Adrenal gland (tissue), 12 donors: ENCODE measurements around the gene NLRC3. TPM values are rescaled to one million over a fixed set of nuclear protein-coding genes. Genes with fewer than 3 reads are reported as not detected.

Experiments
- DNase-seq, 7 donors: peaks; one replicate each; pipeline ENCODE4 v3.0.0-alpha.2; 2019 to 2020
- H3K27ac ChIP-seq, 5 donors: fragments of 200-600 bp; sonication (generic) in 4 of 5; 1 replicate in 3 of 5; 2 replicates in 2 of 5; pipeline versions ENCODE4 v1.5.1 to v1.8.0; 2016 to 2020; ENCODE audit warnings: mild to moderate bottlenecking in 1 of 5
- H3K27me3 ChIP-seq: fragments of 200-600 bp; 2 replicates; pipeline ENCODE4 v1.8.0; 2021
- H3K36me3 ChIP-seq, 2 donors: fragments of 200-600 bp; replicated peaks in 1 of 2; 1 replicate in 1 of 2; 2 replicates in 1 of 2; pipeline versions ENCODE4 v1.5.1 to v1.8.0; 2018 to 2022
- H3K4me1 ChIP-seq, 2 donors: fragments of 200-600 bp; replicated peaks in 1 of 2; 1 replicate in 1 of 2; 2 replicates in 1 of 2; pipeline versions ENCODE4 v1.5.1 to v1.8.0; 2018 to 2021
- H3K4me3 ChIP-seq, 4 donors: fragments of 200-600 bp; sonication (generic) in 3 of 4; one replicate each; pipeline ENCODE4 v1.5.1; 2016 to 2018
- H3K9me3 ChIP-seq, 3 donors: fragments of 200-600 bp; sonication (generic) in 1 of 3; replicated peaks in 1 of 3; 1 replicate in 2 of 3; 2 replicates in 1 of 3; pipeline versions ENCODE4 v1.5.1 to v1.8.0; 2016 to 2021
- POLR2A ChIP-seq, 2 donors: fragments of 450-650 bp; IDR thresholded peaks; one replicate each; pipeline ENCODE4 v1.6.1; 2017; ENCODE audit warnings: antibody characterized with exemption in 2 of 2, mild to moderate bottlenecking in 2 of 2, moderate library complexity in 1 of 2
- WGBS, 4 donors: extraction: QIAGEN DNeasy Blood & Tissue Kit in 2 of 4; methylation state at CpG; one replicate each; pipeline versions ENCODE4 v1.1.5 to v1.1.7; 2013 to 2017; 5-methylcytosine and 5-hydroxymethylcytosine counted together
- intact Hi-C, 2 donors: fragments of 100-400 bp; cut with DNase I; formaldehyde crosslinking; loops; one replicate each; pipeline versions ENCODE4 v1.14.1 to v1.15.0; 2022 to 2023
- polyA plus RNA-seq, 3 donors: library from polyadenylated mRNA; stranded (reverse); fragments of 200-250 nt in 2 of 3; fragments of 350-450 nt in 1 of 3; fragmentation: Illumina TruSeq in 1 of 3; extraction: RNeasy Lipid Tissue Mini Kit (QIAGEN cat#74804) in 1 of 3; gene quantifications; one replicate each; pipeline ENCODE4 v1.2.3, GENCODE V29; 2013 to 2014
- total RNA-seq, 9 donors: library from RNA; depleted of rRNA in 4 of 9; stranded (reverse); fragments of >200 nt in 4 of 9; fragments of 120-200 nt in 1 of 9; fragmentation: NEBNext Ultra II Directional in 1 of 9; extraction: Animal tissue kit (Norgen Biotek cat#: 25700) in 1 of 9; gene quantifications; one replicate each; pipeline versions ENCODE4 v1.1.0 to v1.2.4, GENCODE V29; 2013 to 2023
- TF ChIP-seq, protein P1 (sequence below), 6 experiments: fragments of 450-650 bp in 4 of 6; fragments of 200-600 bp in 2 of 6; sonication (generic) in 1 of 6; IDR thresholded peaks; 1 replicate in 5 of 6; 2 replicates in 1 of 6; pipeline versions ENCODE4 v1.5.1 to v1.8.0; 2016 to 2021; ENCODE audit warnings: antibody characterized with exemption in 6 of 6, mild to moderate bottlenecking in 2 of 6, moderate library complexity in 1 of 6
- donor health status: healthy with polysubstance abuse.
- donor health status: Bipolar disorder and iron deficiency.
- donor health status: DM: yes; HTN: yes; CAD: no.
- donor health status: DM: no; HTN: no; CAD: no.
- donor health status: DM: no; HTN: no; CAD: no.
- donor health status: DM: yes; HTN: yes; CAD: no.

Gene NLRC3
- total and polyA plus RNA-seq, 12 donors = 0.29 to 2.5 (median 1.5) TPM

DNA sequence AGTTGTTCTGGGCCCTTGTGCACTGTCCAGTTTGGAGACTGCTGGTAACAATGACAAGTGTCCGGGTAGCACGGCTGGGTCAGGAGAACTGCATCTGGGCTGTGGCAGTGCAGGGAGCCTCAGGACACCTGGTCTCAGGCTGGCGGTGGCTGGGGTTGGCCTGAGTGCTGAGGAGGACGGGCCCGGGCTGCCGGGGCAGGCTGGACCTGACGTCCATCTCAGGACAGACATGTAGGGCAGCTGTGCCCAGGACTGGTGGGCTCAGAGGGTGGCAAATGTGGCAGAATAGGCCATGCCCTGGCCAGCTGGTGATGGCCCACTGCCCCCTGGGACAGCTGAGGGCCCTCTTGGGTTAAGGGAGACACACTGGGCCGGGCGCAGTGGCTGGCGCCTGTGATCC is 4.2 kb upstream of the NLRC3 start:
- no peak for DNase-seq
- no peaks in the 10 kb centered on the region for H3K9me3 ChIP-seq
- WGBS, 4 donors = 97 to 100% (median 99%) methylated on average over 4 to 10 of the region's 10 CpGs
- H3K27ac ChIP-seq = no peak overlapping the region
- TF ChIP-seq POLR2A (IDR thresholded peaks at IDR 0.05) = no peak
- TF ChIP-seq, protein P1, sequence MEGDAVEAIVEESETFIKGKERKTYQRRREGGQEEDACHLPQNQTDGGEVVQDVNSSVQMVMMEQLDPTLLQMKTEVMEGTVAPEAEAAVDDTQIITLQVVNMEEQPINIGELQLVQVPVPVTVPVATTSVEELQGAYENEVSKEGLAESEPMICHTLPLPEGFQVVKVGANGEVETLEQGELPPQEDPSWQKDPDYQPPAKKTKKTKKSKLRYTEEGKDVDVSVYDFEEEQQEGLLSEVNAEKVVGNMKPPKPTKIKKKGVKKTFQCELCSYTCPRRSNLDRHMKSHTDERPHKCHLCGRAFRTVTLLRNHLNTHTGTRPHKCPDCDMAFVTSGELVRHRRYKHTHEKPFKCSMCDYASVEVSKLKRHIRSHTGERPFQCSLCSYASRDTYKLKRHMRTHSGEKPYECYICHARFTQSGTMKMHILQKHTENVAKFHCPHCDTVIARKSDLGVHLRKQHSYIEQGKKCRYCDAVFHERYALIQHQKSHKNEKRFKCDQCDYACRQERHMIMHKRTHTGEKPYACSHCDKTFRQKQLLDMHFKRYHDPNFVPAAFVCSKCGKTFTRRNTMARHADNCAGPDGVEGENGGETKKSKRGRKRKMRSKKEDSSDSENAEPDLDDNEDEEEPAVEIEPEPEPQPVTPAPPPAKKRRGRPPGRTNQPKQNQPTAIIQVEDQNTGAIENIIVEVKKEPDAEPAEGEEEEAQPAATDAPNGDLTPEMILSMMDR (IDR thresholded peaks at IDR 0.05) = no peak
- H3K36me3 ChIP-seq = no peaks in the 10 kb centered on the region
- no peaks in the 10 kb centered on the region for H3K27me3 ChIP-seq
- no peaks in the 10 kb centered on the region for H3K4me1 ChIP-seq
- intact Hi-C loops = no loop called here
- no peak overlapping the region for H3K4me3 ChIP-seq

DNA sequence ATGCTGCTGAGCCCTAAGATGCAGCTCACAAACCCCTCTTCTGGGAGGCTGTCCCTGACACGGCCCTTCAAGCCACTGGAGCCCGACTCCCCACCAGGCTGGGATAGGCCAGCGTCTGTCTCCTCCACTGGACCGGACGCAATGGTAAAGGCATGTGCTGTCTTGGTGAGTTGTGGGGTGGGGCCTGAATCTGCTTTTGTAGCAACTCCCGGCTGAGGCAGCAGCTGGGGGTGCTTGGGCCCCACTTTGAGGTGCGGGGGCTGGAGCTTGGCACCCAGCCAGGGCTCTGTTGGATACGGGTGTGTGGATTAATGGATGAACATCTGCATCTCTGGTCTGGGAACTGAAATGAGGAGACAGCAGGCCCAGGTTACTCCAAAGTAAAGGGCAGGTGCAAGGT is 3.5 kb upstream of the NLRC3 start:
- Histone ChIP-seq H3K9me3 (no peaks in the 10 kb centered on the region), H3K36me3 (no peaks in the 10 kb centered on the region), H3K4me1 (no peaks in the 10 kb centered on the region), H3K27ac (no peak overlapping the region), H3K27me3 (no peaks in the 10 kb centered on the region), H3K4me3 (no peak overlapping the region)
- TF ChIP-seq, protein P1 (IDR thresholded peaks at IDR 0.05) = no peak
- no peak for TF ChIP-seq POLR2A (IDR thresholded peaks at IDR 0.05)
- WGBS, 4 donors = 72 to 94% (median 81%) methylated on average over 5 to 8 of the region's 8 CpGs
- intact Hi-C loops = no loop called here
- no peak for DNase-seq

DNA sequence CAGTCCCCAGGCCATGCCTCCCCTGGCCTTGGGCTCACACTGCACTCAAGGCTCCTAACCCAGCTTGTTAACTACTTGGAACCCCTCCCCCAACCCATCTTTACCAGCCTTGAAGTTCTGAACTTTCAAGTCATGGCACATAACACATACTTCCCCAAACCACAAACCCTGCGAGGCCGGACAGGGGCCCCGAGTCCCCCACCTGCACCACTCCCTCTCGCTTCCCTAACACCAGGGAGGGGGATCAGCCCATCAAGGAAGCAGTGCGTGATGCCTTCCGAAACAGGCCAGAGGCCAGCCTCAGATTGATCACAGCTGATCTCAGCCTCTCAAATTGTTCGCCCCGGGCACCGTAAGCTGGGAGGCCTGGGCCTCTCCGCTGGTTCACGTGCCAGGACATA is 3.0 kb upstream of the NLRC3 start:
- no peak overlapping the region for H3K27ac ChIP-seq
- TF ChIP-seq, protein P1 (IDR thresholded peaks at IDR 0.05) = no peak
- no peak for TF ChIP-seq POLR2A (IDR thresholded peaks at IDR 0.05)
- intact Hi-C loops = no loop called here
- no peak overlapping the region for H3K4me3 ChIP-seq
- peaks cover under 1% of the 10 kb centered on the region for H3K27me3 ChIP-seq
- no peaks in the 10 kb centered on the region for H3K4me1 ChIP-seq
- no peak for DNase-seq
- no peaks in the 10 kb centered on the region for H3K36me3 ChIP-seq
- WGBS, 4 donors = 64 to 68% (median 65%) methylated on average over 10 to 11 of the region's 11 CpGs
- H3K9me3 ChIP-seq = no peaks in the 10 kb centered on the region

DNA sequence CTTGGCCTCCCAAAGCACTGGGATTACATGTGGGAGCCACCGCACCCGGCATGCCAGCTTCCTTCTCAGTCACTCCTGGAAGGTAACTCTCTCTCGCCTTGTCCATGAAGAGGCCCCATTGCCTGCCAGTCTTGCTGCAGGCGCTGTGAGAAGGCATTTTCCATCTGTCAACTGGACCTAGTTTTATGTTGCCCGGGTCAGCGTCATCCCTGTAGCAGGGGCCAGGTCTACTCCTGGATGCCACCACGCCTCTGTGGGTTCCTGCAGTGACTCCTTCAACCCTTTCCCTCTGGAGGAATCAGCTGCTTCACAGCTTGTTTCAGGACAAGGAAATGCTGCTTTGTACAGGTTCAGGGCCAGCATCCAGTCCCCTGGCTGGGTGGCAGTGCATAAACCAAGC is 2.6 kb upstream of the NLRC3 start:
- H3K36me3 ChIP-seq = no peaks in the 10 kb centered on the region
- WGBS, 4 donors = 82 to 98% (median 89%) methylated on average over 6 to 7 of the region's 7 CpGs
- H3K4me3 ChIP-seq = no peak overlapping the region
- intact Hi-C loops = no loop called here
- DNase-seq = no peak
- no peaks in the 10 kb centered on the region for H3K9me3 ChIP-seq
- H3K27ac ChIP-seq = no peak overlapping the region
- H3K4me1 ChIP-seq = no peaks in the 10 kb centered on the region
- H3K27me3 ChIP-seq = peaks cover 3% of the 10 kb centered on the region
- no peak for TF ChIP-seq POLR2A (IDR thresholded peaks at IDR 0.05)
- TF ChIP-seq, protein P1 (IDR thresholded peaks at IDR 0.05) = no peak
